GM23248 (cell line): Measurements from ENCODE around the gene MYCBP2.

Source experiments
- EZH2 ChIP-seq: fragments of 200-600 bp; sonication (generic); IDR thresholded peaks from 2 replicates; pipeline ENCODE4 v1.6.1; 2018; ENCODE audit warnings: antibody characterized with exemption, mild to moderate bottlenecking; ENCODE audit not compliant: insufficient read depth, poor library complexity, severe bottlenecking
- EZH2phosphoT487 ChIP-seq: fragments of 200-600 bp; sonication (generic); IDR thresholded peaks from 2 replicates; pipeline ENCODE4 v1.6.1; 2018; ENCODE audit warnings: antibody characterized with exemption, moderate library complexity, mild to moderate bottlenecking, low read depth; ENCODE audit not compliant: insufficient read depth

DNA sequence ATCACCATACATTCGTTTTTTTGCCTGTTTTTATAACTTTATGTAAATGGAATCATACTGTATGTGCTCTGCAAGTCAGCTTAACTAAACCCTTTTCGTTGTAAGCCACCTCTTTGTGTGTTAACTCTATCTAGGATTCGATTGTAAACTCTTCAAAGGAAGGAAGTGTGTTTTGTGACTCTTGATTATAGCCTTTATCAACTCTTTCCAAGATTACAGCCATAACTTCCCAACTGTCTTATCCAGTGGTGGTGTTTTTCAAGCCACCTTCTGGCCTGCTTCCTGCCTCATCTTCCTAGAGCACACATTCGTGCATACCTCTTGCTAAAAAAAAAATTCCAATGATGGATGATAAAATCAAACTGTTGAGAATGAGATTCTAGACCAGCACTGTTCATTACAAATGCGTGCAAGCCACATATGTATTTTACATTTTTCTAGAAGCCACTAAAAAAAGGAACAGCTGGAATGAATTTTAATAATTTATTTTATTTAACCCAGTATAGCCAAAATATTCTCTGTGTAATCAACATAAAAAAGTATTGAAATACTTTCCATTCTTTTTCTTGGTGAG is 287.9 kb downstream of the MYCBP2 start:
- TF ChIP-seq EZH2phosphoT487 (no peak), EZH2 (no peak)
